IPS-15b (cell line): Measurements from ENCODE around the gene RPL5.

ENCODE experiments used
- H3K27me3 ChIP-seq: one replicate; pipeline ENCODE4 v1.6.1; 2013; ENCODE audit warnings: low read length; ENCODE audit not compliant: control insufficient read depth, insufficient read depth
- H3K36me3 ChIP-seq: one replicate; pipeline ENCODE4 v1.6.1; 2013; ENCODE audit warnings: low read length; ENCODE audit not compliant: control insufficient read depth, insufficient read depth
- H3K4me1 ChIP-seq: one replicate; pipeline ENCODE4 v1.6.1; 2013; ENCODE audit warnings: mild to moderate bottlenecking, low read length; ENCODE audit not compliant: control insufficient read depth, insufficient read depth
- H3K4me3 ChIP-seq: one replicate; pipeline ENCODE4 v1.5.1; 2013; ENCODE audit warnings: low read depth, low read length
- H3K9ac ChIP-seq: one replicate; pipeline ENCODE4 v1.6.1; 2013; ENCODE audit warnings: low read depth, mild to moderate bottlenecking, low read length
- H3K9me3 ChIP-seq: one replicate; pipeline ENCODE4 v1.6.1; 2013; ENCODE audit warnings: mild to moderate bottlenecking, low read length; ENCODE audit not compliant: control insufficient read depth, insufficient read depth

Gene RPL5

DNA sequence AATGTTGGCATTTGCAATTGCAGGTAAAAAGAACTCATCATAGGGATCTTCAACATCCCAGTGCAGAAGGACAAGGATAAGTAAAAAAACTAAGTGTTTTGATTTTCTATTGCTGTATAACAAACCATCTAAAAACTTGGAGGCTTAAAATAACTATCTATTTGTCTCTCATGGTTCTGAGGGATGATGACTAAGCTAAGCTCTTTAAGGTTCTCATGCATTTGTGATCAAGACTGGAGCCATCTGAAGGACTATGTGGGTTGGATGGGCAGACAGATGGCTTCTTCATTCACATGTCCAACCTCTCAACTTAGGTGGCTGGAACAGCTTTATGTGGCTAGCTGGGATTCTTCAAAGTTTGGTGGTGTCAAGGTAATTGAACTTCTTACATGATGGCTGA is 51.5 kb downstream of the RPL5 start:
- no peaks in the 10 kb centered on the region for H3K27me3 ChIP-seq
- no peaks in the 10 kb centered on the region for H3K36me3 ChIP-seq
- no peaks in the 10 kb centered on the region for H3K9me3 ChIP-seq
- H3K4me3 ChIP-seq, result no peak overlapping the region
- no peaks in the 10 kb centered on the region for H3K4me1 ChIP-seq
- H3K9ac ChIP-seq, result no peak overlapping the region

DNA sequence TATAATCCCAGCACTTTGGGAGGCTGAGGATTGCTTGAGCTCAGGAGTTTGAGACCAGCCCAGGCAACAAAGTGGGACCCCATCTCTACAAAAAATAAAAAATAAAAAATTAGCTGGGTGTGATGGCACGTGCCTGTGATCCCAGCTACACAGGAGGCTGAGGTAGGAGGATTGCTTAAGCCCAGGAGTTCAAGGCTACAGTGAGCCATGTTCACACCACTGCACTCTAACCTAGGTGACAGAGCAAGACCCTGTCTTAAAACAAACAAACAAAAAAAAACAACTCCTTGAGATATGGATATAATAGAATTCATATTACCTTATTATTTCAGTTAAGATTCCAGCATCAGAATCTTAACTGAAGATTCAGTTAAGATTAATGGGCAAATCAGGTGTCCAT is 52.4 kb downstream of the RPL5 start:
- no peaks in the 10 kb centered on the region for H3K9me3 ChIP-seq
- H3K9ac ChIP-seq, result no peak overlapping the region
- no peak overlapping the region for H3K4me3 ChIP-seq
- no peaks in the 10 kb centered on the region for H3K27me3 ChIP-seq
- no peaks in the 10 kb centered on the region for H3K4me1 ChIP-seq
- H3K36me3 ChIP-seq, result no peaks in the 10 kb centered on the region

- Histone ChIP-seq H3K4me1 (no peaks in the 10 kb centered on the region), H3K27me3 (no peaks in the 10 kb centered on the region), H3K9ac (no peak overlapping the region), H3K9me3 (no peaks in the 10 kb centered on the region), H3K36me3 (no peaks in the 10 kb centered on the region), H3K4me3 (no peak overlapping the region)
Observed at GRCh38 chr1:92886886-92887419, 55.1 kb downstream of the RPL5 start.

- no peak overlapping the region for H3K9ac ChIP-seq
- H3K36me3 ChIP-seq, result no peaks in the 10 kb centered on the region
- H3K4me3 ChIP-seq, result no peak overlapping the region
- H3K9me3 ChIP-seq, result no peaks in the 10 kb centered on the region
- H3K4me1 ChIP-seq, result no peaks in the 10 kb centered on the region
- no peaks in the 10 kb centered on the region for H3K27me3 ChIP-seq
Observed at GRCh38 chr1:92887465-92887864, 55.6 kb downstream of the RPL5 start.
